ENCODE data around the gene PTPRD. TPM values are rescaled to one million over a fixed set of nuclear protein-coding genes. Genes with fewer than 3 reads are reported as not detected.

Gene PTPRD
- total RNA-seq, 1 experiment from 2014 or later, result 32.5 TPM

DNA sequence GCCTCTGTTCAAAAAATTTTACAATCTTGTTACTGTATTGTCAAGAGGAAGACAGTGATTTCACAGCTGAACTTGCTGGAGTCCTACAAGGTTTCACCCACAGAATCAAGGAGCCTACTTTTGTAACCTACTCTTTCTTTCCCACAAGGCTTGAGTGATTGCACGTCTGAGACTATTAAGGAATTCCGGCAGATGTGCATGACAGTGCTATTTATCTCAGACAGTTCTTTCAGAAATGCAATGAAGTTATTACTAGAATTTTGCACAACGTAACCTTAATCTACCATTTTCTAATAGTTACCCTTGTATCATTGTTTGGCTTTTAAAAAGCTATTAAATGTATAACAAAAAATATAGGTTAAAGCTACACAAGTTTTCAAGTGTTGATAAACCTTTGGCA is 400.1 kb downstream of the PTPRD start:
- no peak for DNase-seq
- Histone ChIP-seq H3K23ac (ENCODE audit: insufficient read length, low read depth, low read length) (no peak overlapping the region), H3K4ac (ENCODE audit: low read depth, low read length) (no peak overlapping the region), H3K56ac (ENCODE audit: insufficient read length, low read depth, low read length) (no peak overlapping the region), H2BK5ac (ENCODE audit: insufficient read length, low read length) (no peak overlapping the region), H2BK120ac (ENCODE audit: low read depth, low read length, poor library complexity, severe bottlenecking) (no peak overlapping the region), H4K20me1 (ENCODE audit: control insufficient read depth, insufficient read depth, insufficient read length) (no peaks in the 10 kb centered on the region), H3T11ph (ENCODE audit: low read length) (no peak overlapping the region), H2BK15ac (ENCODE audit: low read depth, low read length) (no peak overlapping the region), H2BK20ac (ENCODE audit: low read depth, low read length, poor library complexity, severe bottlenecking) (no peak overlapping the region), H3K79me1 (ENCODE audit: insufficient read depth, low read depth, low read length, poor library complexity, severe bottlenecking) (no peaks in the 10 kb centered on the region), H3K27ac (ENCODE audit: insufficient read length, low read depth, low read length) (no peak overlapping the region), H2AK5ac (ENCODE audit: insufficient read length, low read length) (no peak overlapping the region), H3K79me2 (ENCODE audit: insufficient read depth, low read length) (no peaks in the 10 kb centered on the region), H3K4me2 (ENCODE audit: insufficient read depth, insufficient read length, low read length) (no peak overlapping the region), H3K9ac (ENCODE audit: extremely low read depth, insufficient read length, low read length) (no peak overlapping the region), H3K14ac (ENCODE audit: insufficient read depth, low read length) (no peak overlapping the region), H4K8ac (replicated peaks; ENCODE audit: insufficient read length, low read depth, low read length) (no peak overlapping the region), H4K5ac (ENCODE audit: insufficient read length, low read depth, low read length) (no peak overlapping the region), H3K18ac (ENCODE audit: insufficient read length, low read depth, low read length) (no peak overlapping the region), H3K9me3 (ENCODE audit: control insufficient read depth, low read depth, low read length) (no peaks in the 10 kb centered on the region), H2AFZ (ENCODE audit: low read length) (no peak overlapping the region), H3K23me2 (ENCODE audit: insufficient read length, low read depth, low read length, poor library complexity, severe bottlenecking) (no peaks in the 10 kb centered on the region), H2BK12ac (ENCODE audit: insufficient read length, low read depth, low read length) (no peak overlapping the region), H3K4me1 (ENCODE audit: insufficient read depth, low read length) (no peaks in the 10 kb centered on the region), H3K27me3 (ENCODE audit: insufficient read depth, low read length) (no peaks in the 10 kb centered on the region), H4K91ac (ENCODE audit: insufficient read length, low read depth, low read length) (no peak overlapping the region)
- no peak overlapping the region for H3K27ac Mint-ChIP-seq
- peaks cover 15% of the 10 kb centered on the region for H3K27me3 Mint-ChIP-seq (ENCODE audit: low read depth)
- H3K36me3 Mint-ChIP-seq (ENCODE audit: insufficient read depth in 1 of 3, low read depth in 3 of 3), result no peaks in the 10 kb centered on the region
- no peak overlapping the region for H3K4me3 Mint-ChIP-seq
- WGBS (ENCODE audit: extremely low coverage, insufficient read length, low lambda C conversion rate), result no CpG with 5 or more reads among the region's 3 CpGs
- no peaks in the 10 kb centered on the region for H3K9me3 Mint-ChIP-seq
- H3K4me1 Mint-ChIP-seq, result 0 out of 4 replicates have a peak, but pooled peaks cover 0 to 2% of the 10 kb centered on the region in 2 experiments
- TF ChIP-seq CTCF (conservative IDR thresholded peaks at IDR 0.05), result no peak

Measured in H9 (cell line).